Large intestine (tissue), 1 donor: ENCODE measurements around the gene HPX. TPM values are rescaled to one million over a fixed set of nuclear protein-coding genes. Genes with fewer than 3 reads are reported as not detected.

Source experiments
- polyA plus RNA-seq: library from polyadenylated mRNA; unstranded; fragments of 120-200 nt; gene quantifications from one replicate; pipeline ENCODE4 v1.2.1, GENCODE V29; 2013

Gene HPX
- polyA plus RNA-seq, 1 donor: 3.0 TPM

Other genes with a start within 250 kb of the HPX start
- gene OR52W1, start 241.8 kb downstream of the HPX start, polyA plus RNA-seq: 0.10 TPM
- 1.2 TPM for gene C11orf42, start 235.4 kb downstream of the HPX start, polyA plus RNA-seq
- 104 TPM for gene FHIP1B, start 206.4 kb downstream of the HPX start, polyA plus RNA-seq
- gene CNGA4, start 201.9 kb downstream of the HPX start, polyA plus RNA-seq: 0.16 TPM
- gene CCKBR, start 181.1 kb downstream of the HPX start, polyA plus RNA-seq: 0.55 TPM
- gene CAVIN3, start 120.5 kb downstream of the HPX start, polyA plus RNA-seq: 16.4 TPM
- gene SMPD1, start 50.5 kb downstream of the HPX start, polyA plus RNA-seq: 31.8 TPM
- 27.6 TPM for gene APBB1, start 21.9 kb downstream of the HPX start, polyA plus RNA-seq
- gene TRIM3, start 33.0 kb upstream of the HPX start, polyA plus RNA-seq: 37.8 TPM
- 68.0 TPM for gene ARFIP2, start 40.3 kb upstream of the HPX start, polyA plus RNA-seq
- 40.7 TPM for gene TIMM10B, start 40.5 kb upstream of the HPX start, polyA plus RNA-seq
- 12.2 TPM for gene DNHD1, start 56.3 kb upstream of the HPX start, polyA plus RNA-seq
- 28.5 TPM for gene RRP8, start 162.6 kb upstream of the HPX start, polyA plus RNA-seq
- gene ILK, start 162.8 kb upstream of the HPX start, polyA plus RNA-seq: 133 TPM
- 91.0 TPM for gene TAF10, start 171.2 kb upstream of the HPX start, polyA plus RNA-seq
- gene TPP1, start 178.4 kb upstream of the HPX start, polyA plus RNA-seq: 310 TPM
- 17.1 TPM for gene DCHS1, start 214.8 kb upstream of the HPX start, polyA plus RNA-seq
- 58.3 TPM for gene MRPL17, start 242.4 kb upstream of the HPX start, polyA plus RNA-seq